Erythroblast (primary cell): ENCODE results near the gene CFAP20DC.

Experiments
- GATA1 ChIP-seq: IDR thresholded peaks from 2 replicates; pipeline ENCODE4 v1.6.1; 2011; ENCODE audit warnings: low read depth, mild to moderate bottlenecking, control low read depth, low read length, moderate library complexity
- POLR2A ChIP-seq: IDR thresholded peaks from 2 replicates; pipeline ENCODE4 v1.6.1; 2011; ENCODE audit warnings: mild to moderate bottlenecking, low read length

DNA sequence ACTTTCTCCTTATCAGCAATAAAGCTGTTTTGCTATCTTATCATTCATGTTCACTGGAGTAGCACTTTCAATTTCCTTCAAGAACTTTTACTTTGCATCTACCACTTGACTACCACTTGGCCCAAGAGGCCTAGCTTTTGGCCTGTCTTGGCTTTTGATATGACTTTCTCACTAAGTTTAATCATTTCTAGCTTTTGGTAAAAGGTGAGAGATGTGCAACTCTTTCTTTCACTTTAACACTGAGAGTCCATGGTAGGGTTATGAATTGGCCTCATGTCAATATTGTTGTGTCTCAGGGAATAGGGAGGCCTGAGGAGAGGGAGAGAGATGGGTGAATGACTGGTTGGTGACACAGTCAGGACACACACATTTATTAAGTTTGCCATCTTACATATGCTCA lies 352.3 kb downstream of the CFAP20DC start:
- TF ChIP-seq POLR2A: no peak
- TF ChIP-seq GATA1: no peak
